Gastrocnemius medialis (tissue), 4 donors: ENCODE data around the gene CBX1. TPM values are rescaled to one million over a fixed set of nuclear protein-coding genes. Genes with fewer than 3 reads are reported as not detected.
A peak's percentile ranks its signal among the peaks of the same experiment; 100 is the strongest.

ENCODE experiments used
- ATAC-seq, 2 donors: fragments of 150-250 bp; one replicate each; pipeline ENCODE4 v1.9.1; 2016
- DNase-seq, 2 donors: peaks; one replicate each; pipeline ENCODE4 v3.0.0-alpha.2; 2019
- H3K27ac ChIP-seq, 4 donors: fragments of 200-600 bp; sonication (generic); 1 replicate in 1 of 4; 2 replicates in 3 of 4; pipeline ENCODE4 v1.5.1; 2016 to 2018; ENCODE audit warnings: mild to moderate bottlenecking in 2 of 4, moderate library complexity in 1 of 4
- H3K27me3 ChIP-seq, 3 donors: fragments of 200-600 bp; sonication (generic) in 2 of 3; 1 replicate in 1 of 3; 2 replicates in 2 of 3; pipeline versions ENCODE4 v1.5.1 to v1.6.0; 2016 to 2019; ENCODE audit warnings: mild to moderate bottlenecking in 1 of 3, moderate library complexity in 1 of 3
- H3K36me3 ChIP-seq, 2 donors: fragments of 200-600 bp; sonication (generic) in 1 of 2; one replicate each; pipeline ENCODE4 v1.5.1; 2017 to 2018
- H3K4me1 ChIP-seq, 2 donors: fragments of 200-600 bp; sonication (generic) in 1 of 2; one replicate each; pipeline ENCODE4 v1.5.1; 2016 to 2017; ENCODE audit warnings: mild to moderate bottlenecking in 2 of 2
- H3K4me3 ChIP-seq, 4 donors: fragments of 200-600 bp; sonication (generic) in 3 of 4; 1 replicate in 1 of 4; 2 replicates in 3 of 4; pipeline ENCODE4 v1.5.1; 2016 to 2019; ENCODE audit warnings: mild to moderate bottlenecking in 2 of 4
- H3K9me3 ChIP-seq, 3 donors: fragments of 200-600 bp; sonication (generic) in 2 of 3; 1 replicate in 1 of 3; 2 replicates in 2 of 3; pipeline ENCODE4 v1.5.1; 2016 to 2019
- POLR2A ChIP-seq, 2 donors: fragments of 450-650 bp; IDR thresholded peaks; one replicate each; pipeline ENCODE4 v1.6.1; 2017; ENCODE audit warnings: antibody characterized with exemption in 2 of 2, mild to moderate bottlenecking in 2 of 2, moderate library complexity in 2 of 2
- in situ Hi-C, 4 donors: fragments of 200-750 bp; cut with MboI; loops; one replicate each; pipeline versions ENCODE4 v1.15.0 to v1.8.0; 2017; ENCODE audit warnings: low sequenced_read_pairs in 4 of 4
- intact Hi-C: fragments of 100-400 bp; cut with DNase I; formaldehyde crosslinking; loops from one replicate; pipeline ENCODE4 v1.15.1; 2023; ENCODE audit warnings: low total_unique reads
- total RNA-seq, 4 donors: library from RNA; depleted of rRNA; stranded (reverse); fragments of >200 nt; gene quantifications; one replicate each; pipeline versions ENCODE4 v1.1.0 to v1.2.3, GENCODE V29; 2016
- TF ChIP-seq, protein P1 (sequence below), 5 experiments: fragments of 450-650 bp in 3 of 5; fragments of 200-600 bp in 2 of 5; sonication (generic) in 2 of 5; IDR thresholded peaks in 4 of 5; conservative IDR thresholded peaks in 1 of 5; 1 replicate in 4 of 5; 2 replicates in 1 of 5; pipeline ENCODE4 v1.5.1; 2016 to 2019; ENCODE audit warnings: antibody characterized with exemption in 5 of 5, mild to moderate bottlenecking in 3 of 5, moderate library complexity in 3 of 5

The CBX1 gene
- total RNA-seq, 4 donors from 2014 or later, result 26.0 to 34.1 (median 27.7) TPM

DNA sequence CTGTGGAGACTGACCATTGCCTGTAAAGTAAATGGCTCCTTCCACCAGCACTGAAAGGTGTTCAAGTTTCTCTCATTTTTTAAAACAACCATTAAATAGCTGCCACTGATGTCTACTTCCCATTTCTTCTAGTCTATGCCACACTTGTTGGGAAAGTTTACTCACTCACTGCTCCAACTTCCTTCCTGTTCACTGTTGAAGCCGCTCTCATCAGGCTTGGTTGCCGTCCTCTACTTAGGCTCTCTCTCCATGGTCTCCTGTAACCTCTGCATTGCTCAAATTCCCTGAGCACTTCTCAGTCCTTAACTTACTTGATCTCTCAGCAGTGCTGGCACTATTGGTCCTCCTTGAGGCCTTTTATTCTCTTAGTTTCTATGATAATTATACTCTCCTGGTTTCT is 38.7 kb upstream of the CBX1 start:
- no peak overlapping the region for H3K27ac ChIP-seq

DNA sequence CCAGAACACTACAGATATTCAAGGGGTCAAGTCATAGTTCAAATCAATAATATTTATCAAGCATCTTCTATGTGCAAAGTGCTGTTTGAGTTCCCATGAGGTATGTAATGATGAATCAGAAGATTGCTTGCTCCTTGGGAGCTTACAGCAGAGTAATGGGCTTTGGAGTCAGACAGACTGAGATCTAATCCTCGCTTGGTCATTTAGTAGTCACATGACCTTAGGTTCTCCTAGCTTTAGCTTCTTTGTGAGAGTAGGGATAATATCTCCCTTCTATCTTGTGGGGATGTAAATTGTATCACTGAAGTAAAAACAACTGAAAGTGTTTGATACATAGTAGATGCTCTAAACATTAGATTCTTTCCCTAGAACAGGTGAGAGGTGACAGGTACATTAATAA is 36.4 kb upstream of the CBX1 start:
- intact Hi-C loops, result no loop called here
- Histone ChIP-seq H3K36me3 (no peaks in the 10 kb centered on the region), H3K27me3 (peaks cover 0 to 2% (median 0%) of the 10 kb centered on the region in 3 donors), H3K9me3 (no peaks in the 10 kb centered on the region), H3K4me1 (no peaks in the 10 kb centered on the region), H3K4me3 (no peak overlapping the region), H3K27ac (no peak overlapping the region)
- in situ Hi-C loops, result loop anchor here in 3 of 4 donors (5.0 to 25.0 kb wide), 4 partner anchors 53 to 300 kb away; partner anchors contain the start of genes LRRC46 (in 1 of the 3), MRPL10 (in 1 of the 3) and SCRN2 (in 1 of the 3)
- TF ChIP-seq POLR2A (IDR thresholded peaks at IDR 0.05), result no peak
- TF ChIP-seq, protein P1, sequence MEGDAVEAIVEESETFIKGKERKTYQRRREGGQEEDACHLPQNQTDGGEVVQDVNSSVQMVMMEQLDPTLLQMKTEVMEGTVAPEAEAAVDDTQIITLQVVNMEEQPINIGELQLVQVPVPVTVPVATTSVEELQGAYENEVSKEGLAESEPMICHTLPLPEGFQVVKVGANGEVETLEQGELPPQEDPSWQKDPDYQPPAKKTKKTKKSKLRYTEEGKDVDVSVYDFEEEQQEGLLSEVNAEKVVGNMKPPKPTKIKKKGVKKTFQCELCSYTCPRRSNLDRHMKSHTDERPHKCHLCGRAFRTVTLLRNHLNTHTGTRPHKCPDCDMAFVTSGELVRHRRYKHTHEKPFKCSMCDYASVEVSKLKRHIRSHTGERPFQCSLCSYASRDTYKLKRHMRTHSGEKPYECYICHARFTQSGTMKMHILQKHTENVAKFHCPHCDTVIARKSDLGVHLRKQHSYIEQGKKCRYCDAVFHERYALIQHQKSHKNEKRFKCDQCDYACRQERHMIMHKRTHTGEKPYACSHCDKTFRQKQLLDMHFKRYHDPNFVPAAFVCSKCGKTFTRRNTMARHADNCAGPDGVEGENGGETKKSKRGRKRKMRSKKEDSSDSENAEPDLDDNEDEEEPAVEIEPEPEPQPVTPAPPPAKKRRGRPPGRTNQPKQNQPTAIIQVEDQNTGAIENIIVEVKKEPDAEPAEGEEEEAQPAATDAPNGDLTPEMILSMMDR (IDR thresholded peaks at IDR 0.05 in 4 of 5, conservative IDR thresholded peaks at IDR 0.05 in 1 of 5), result no peak
- no peak for DNase-seq
- no peak for ATAC-seq

More for the DNA sequence above, 38.7 kb upstream of the CBX1 start:
- intact Hi-C loops (no loop called here), in situ Hi-C loops (loop anchor here in 3 of 4 donors (5.0 to 25.0 kb wide), 4 partner anchors 55 to 303 kb away; partner anchors contain the start of genes LRRC46 (in 1 of the 3), MRPL10 (in 1 of the 3) and SCRN2 (in 1 of the 3))
- H3K9me3 ChIP-seq, result no peaks in the 10 kb centered on the region
- H3K36me3 ChIP-seq, result no peaks in the 10 kb centered on the region
- TF ChIP-seq, protein P1 (IDR thresholded peaks at IDR 0.05 in 4 of 5, conservative IDR thresholded peaks at IDR 0.05 in 1 of 5), result no peak
- no peak for TF ChIP-seq POLR2A (IDR thresholded peaks at IDR 0.05)
- ATAC-seq (peak in 1 of 2 donors; percentile 36), DNase-seq (no peak)
- H3K27me3 ChIP-seq, result peaks cover 0 to 11% (median 0%) of the 10 kb centered on the region in 3 donors
- H3K4me3 ChIP-seq, result no peak overlapping the region
- H3K4me1 ChIP-seq, result no peaks in the 10 kb centered on the region

GRCh38 chr17:48134912-48135480 is 33.7 kb upstream of the CBX1 start:
- Histone ChIP-seq H3K9me3 (no peaks in the 10 kb centered on the region), H3K36me3 (no peaks in the 10 kb centered on the region), H3K27ac (no peak overlapping the region), H3K4me3 (no peak overlapping the region), H3K27me3 (peaks cover 0 to 2% (median 0%) of the 10 kb centered on the region in 3 donors), H3K4me1 (no peaks in the 10 kb centered on the region)
- ATAC-seq (no peak), DNase-seq (no peak)
- intact Hi-C loops (no loop called here), in situ Hi-C loops (loop anchor here in 3 of 4 donors (5.0 to 25.0 kb wide), 5 partner anchors 50 to 298 kb away; partner anchors contain the start of genes LRRC46 (in 1 of the 3), MRPL10 (in 1 of the 3) and SCRN2 (in 1 of the 3))
- TF ChIP-seq, protein P1 (IDR thresholded peaks at IDR 0.05 in 4 of 5, conservative IDR thresholded peaks at IDR 0.05 in 1 of 5), result no peak
- TF ChIP-seq POLR2A (IDR thresholded peaks at IDR 0.05), result no peak

DNA sequence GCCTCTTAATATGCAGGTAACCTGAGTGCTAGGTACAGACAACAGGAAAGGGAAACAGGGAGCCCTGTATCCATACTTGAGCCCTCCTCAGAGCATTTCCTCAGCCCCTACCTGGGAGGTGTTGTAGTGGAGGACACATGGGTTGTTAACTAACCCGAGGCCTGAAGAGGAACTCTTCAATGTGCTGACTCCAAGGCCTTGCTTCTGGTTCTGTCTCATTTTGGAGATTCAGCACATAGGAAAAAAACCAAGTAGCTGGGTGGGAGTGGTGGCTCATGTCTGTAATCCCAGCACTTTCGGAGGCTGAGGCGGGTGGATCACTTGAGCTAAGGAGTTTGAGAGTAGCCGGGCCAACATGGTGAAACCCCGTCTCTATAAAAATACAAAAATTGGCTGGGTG is 31.1 kb upstream of the CBX1 start:
- in situ Hi-C loops, result loop anchor here in 3 of 4 donors (5.0 to 25.0 kb wide), 4 partner anchors 48 to 295 kb away; partner anchors contain the start of genes LRRC46 (in 1 of the 3), MRPL10 (in 1 of the 3) and SCRN2 (in 1 of the 3)
- ATAC-seq, result no peak
- H3K27ac ChIP-seq, result no peak overlapping the region

More for the DNA sequence above, 31.1 kb upstream of the CBX1 start:
- Histone ChIP-seq H3K9me3 (no peaks in the 10 kb centered on the region), H3K27me3 (no peaks in the 10 kb centered on the region), H3K4me1 (no peaks in the 10 kb centered on the region), H3K36me3 (no peaks in the 10 kb centered on the region), H3K4me3 (no peak overlapping the region)
- intact Hi-C loops, result no loop called here
- no peak for TF ChIP-seq POLR2A (IDR thresholded peaks at IDR 0.05)
- TF ChIP-seq, protein P1 (IDR thresholded peaks at IDR 0.05 in 4 of 5, conservative IDR thresholded peaks at IDR 0.05 in 1 of 5), result no peak
- DNase-seq, result peak in 1 of 2 donors; percentile 18
